ENCODE measurements around the gene GJA3.

The GJA3 gene

DNA sequence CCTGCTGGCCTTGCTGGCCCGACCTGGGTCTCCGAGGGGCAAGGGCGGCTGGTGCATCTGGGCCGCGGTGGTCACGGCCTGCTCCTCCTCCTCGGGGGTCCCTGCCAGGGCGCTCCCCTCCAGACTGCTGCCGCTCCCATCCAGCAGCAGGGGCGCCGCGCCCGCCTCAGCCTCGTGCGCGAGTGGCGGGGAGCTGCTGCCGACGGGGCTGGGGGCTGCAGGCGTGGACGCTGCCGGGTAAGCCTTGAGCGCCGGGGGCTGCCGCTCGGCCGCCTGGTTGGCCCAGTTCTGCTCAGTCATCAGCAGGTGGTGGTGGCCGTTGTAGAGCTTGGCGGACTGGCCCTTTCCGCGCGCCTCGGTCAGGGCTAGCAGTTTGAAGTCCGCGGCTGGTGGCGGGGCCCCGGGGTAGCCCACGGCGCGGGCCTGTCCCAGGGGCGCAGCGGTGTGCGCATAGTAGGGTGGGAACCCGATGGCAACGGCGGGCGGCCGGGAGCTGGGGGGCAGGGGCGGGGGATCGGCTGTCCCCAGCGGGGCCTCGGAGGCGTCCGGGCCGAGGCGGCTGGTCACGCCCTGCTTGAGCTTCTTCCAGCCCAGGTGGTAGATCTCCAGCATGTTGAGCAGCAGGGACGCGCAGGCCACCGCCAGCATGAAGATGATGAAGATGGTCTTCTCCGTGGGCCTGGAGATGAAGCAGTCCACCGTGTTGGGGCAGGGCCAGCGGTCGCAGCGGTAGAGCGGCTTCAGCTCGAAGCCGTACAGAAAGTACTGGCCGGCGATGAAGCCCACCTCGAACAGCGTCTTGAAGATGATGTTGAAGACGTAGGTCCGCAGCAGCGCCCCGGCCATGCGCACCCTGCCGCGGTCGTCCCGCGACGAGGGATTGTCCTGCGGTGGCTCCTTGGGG, 18.6 kb downstream of the GJA3 start:
- Histone ChIP-seq H3K9ac (no peak overlapping the region), H3K27ac (no peak overlapping the region), H3K36me3 (no peaks in the 10 kb centered on the region), H3K27me3 (peaks cover 0 to 8% (median 4%) of the 10 kb centered on the region in 11 experiments; a peak in 10 of 22 replicates), H4K20me1 (0 out of 22 replicates have a peak, but pooled peaks cover 0 to 6% (median 0%) of the 10 kb centered on the region in 11 experiments), H3K4me1 (no peaks in the 10 kb centered on the region), H3K9me3 (replicated peaks in 1 of 11) (no peaks in the 10 kb centered on the region; a peak in 1 of 22 replicates), H3K4me2 (no peak overlapping the region), H3K4me3 (no peak overlapping the region)
- no peak for TF ChIP-seq Cebpa-rat (IDR thresholded peaks at IDR 0.05)

GRCh38 chr13:20141238-20142022, 19.4 kb downstream of the GJA3 start:
- no peak overlapping the region for H3K4me2 ChIP-seq
- no peaks in the 10 kb centered on the region for H3K36me3 ChIP-seq
- peaks cover 7 to 17% (median 12%) of the 10 kb centered on the region in 11 experiments; a peak in 19 of 22 replicates for H3K27me3 ChIP-seq
- H3K9me3 ChIP-seq (replicated peaks in 1 of 11), result no peaks in the 10 kb centered on the region; a peak in 1 of 22 replicates
- H3K4me1 ChIP-seq, result no peaks in the 10 kb centered on the region
- H3K27ac ChIP-seq, result no peak overlapping the region
- 0 out of 22 replicates have a peak, but pooled peaks cover 0 to 5% (median 0%) of the 10 kb centered on the region in 11 experiments for H4K20me1 ChIP-seq
- H3K4me3 ChIP-seq, result no peak overlapping the region
- TF ChIP-seq Cebpa-rat (IDR thresholded peaks at IDR 0.05), result no peak
- no peak overlapping the region for H3K9ac ChIP-seq

DNA sequence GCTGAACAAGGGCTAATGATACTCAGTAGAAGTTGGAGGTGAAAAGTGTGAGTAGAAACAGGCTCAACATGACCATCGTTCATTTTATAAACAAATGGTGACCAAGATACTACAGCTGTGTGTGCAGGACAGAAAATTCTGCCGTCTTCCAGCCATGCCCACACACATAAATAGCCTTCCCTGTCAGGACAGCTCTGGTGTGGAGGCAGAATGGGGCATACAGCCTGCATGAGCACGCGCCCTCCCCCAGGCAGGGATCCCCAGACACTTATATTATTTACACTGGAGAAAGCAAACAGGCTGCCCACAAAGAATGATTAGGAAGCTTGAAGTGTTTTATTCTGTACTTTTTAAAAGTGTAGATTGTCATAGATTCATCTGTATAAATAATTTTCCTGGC, 20.4 kb downstream of the GJA3 start:
- no peak overlapping the region for H3K9ac ChIP-seq
- TF ChIP-seq Cebpa-rat (IDR thresholded peaks at IDR 0.05), result no peak
- H3K4me1 ChIP-seq, result no peaks in the 10 kb centered on the region
- H3K4me2 ChIP-seq, result no peak overlapping the region
- no peaks in the 10 kb centered on the region; a peak in 1 of 22 replicates for H3K9me3 ChIP-seq (replicated peaks in 1 of 11)
- no peak overlapping the region for H3K4me3 ChIP-seq
- H3K27ac ChIP-seq, result no peak overlapping the region
- no peaks in the 10 kb centered on the region for H3K36me3 ChIP-seq
- no peaks in the 10 kb centered on the region for H4K20me1 ChIP-seq
- peaks cover 8 to 19% (median 14%) of the 10 kb centered on the region in 11 experiments; a peak in 19 of 22 replicates for H3K27me3 ChIP-seq

DNA sequence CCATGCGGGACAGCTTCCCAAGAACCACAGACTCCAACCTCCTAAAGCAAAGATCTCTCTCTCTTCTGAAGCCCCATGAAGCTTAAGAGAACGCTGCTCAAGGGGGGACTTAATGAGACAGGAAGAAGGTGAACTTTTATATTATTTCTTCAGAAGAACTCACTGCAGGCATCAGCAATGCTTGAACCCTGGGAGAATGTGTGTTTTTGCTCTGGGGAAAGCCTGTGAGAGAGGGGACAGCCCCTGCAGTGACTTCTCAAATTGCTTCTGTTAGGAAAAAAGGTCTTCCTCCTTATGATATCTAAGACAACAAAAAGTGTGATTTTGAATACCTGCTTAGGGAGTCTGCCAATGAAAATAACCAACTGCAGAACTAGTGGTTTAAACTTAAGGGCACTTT, 23.0 kb downstream of the GJA3 start:
- no peak for TF ChIP-seq Cebpa-rat (IDR thresholded peaks at IDR 0.05)
- peaks cover 8 to 19% (median 14%) of the 10 kb centered on the region in 11 experiments; a peak in 19 of 22 replicates for H3K27me3 ChIP-seq

DNA sequence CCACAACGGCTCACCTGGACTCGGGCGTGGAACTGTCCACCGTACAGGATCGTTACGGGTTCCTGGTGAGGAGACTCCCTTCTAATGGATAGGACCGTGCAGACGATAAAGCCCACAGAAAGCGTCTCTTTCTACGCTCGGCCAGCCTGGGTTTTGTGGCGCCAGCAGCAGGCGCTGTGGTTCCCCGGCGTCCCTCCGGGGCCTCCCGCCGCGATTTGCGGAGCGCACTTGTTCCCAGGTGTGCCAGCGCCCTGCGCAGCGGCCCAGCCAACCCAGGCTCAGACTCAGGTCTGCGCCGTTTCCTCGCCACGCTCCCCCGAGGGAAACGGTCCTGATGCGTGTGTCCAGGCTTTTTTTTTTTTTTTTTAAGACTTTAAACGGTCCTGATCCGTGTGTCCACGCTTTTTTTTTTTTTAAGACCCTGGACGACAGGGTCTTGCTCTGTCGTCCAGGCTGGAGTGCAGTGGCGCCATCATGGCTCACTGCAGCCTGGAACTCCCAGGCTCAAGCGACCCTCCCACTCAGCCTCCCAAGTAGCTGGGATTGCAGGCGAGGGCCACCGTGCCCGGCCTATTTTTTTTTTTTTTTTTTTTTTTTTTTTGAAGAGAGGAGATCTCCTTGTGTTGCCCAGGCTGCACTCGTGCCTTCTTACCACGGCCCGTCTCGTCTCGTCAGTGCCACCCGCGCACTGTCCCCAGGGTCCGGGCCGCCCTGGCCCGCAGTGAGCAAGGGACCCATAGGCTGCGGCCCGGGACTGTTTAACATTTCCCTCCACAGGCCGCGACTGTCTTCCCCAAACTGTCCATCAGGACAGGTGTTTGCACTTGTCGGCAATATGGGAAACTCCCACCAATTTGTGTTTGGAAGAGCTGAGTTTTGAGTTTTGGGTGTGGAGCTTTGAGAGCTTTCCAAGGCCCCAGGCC, 23.8 kb downstream of the GJA3 start:
- Histone ChIP-seq H3K4me1 (no peaks in the 10 kb centered on the region), H3K27me3 (peaks cover 8 to 19% (median 15%) of the 10 kb centered on the region in 11 experiments; a peak in 19 of 22 replicates), H3K27ac (no peak overlapping the region), H3K9ac (no peak overlapping the region), H3K36me3 (no peaks in the 10 kb centered on the region), H3K9me3 (replicated peaks in 1 of 11) (no peaks in the 10 kb centered on the region), H3K4me2 (peak overlapping the region in 9 of 11 experiments; percentile 4 to 53 (median 21); a peak in 11 of 22 replicates), H4K20me1 (no peaks in the 10 kb centered on the region), H3K4me3 (no peak overlapping the region)
- no peak for TF ChIP-seq Cebpa-rat (IDR thresholded peaks at IDR 0.05)

More for the DNA sequence above, 23.0 kb downstream of the GJA3 start:
- Histone ChIP-seq H3K4me1 (no peaks in the 10 kb centered on the region), H3K9ac (no peak overlapping the region), H3K27ac (no peak overlapping the region), H3K4me2 (no peak overlapping the region), H3K4me3 (no peak overlapping the region), H3K9me3 (replicated peaks in 1 of 11) (no peaks in the 10 kb centered on the region; a peak in 1 of 22 replicates), H3K36me3 (no peaks in the 10 kb centered on the region), H4K20me1 (no peaks in the 10 kb centered on the region)

- Histone ChIP-seq H3K9me3 (replicated peaks in 1 of 11) (no peaks in the 10 kb centered on the region), H3K27me3 (peaks cover 17 to 40% (median 34%) of the 10 kb centered on the region in 11 experiments), H3K27ac (no peak overlapping the region), H3K4me1 (no peaks in the 10 kb centered on the region), H3K4me3 (no peak overlapping the region), H3K36me3 (no peaks in the 10 kb centered on the region), H3K4me2 (no peak overlapping the region), H3K9ac (no peak overlapping the region), H4K20me1 (no peaks in the 10 kb centered on the region)
- TF ChIP-seq Cebpa-rat (IDR thresholded peaks at IDR 0.05), result no peak
These were observed 26.1 kb downstream of the GJA3 start for GRCh38 chr13:20134732-20135131.

DNA sequence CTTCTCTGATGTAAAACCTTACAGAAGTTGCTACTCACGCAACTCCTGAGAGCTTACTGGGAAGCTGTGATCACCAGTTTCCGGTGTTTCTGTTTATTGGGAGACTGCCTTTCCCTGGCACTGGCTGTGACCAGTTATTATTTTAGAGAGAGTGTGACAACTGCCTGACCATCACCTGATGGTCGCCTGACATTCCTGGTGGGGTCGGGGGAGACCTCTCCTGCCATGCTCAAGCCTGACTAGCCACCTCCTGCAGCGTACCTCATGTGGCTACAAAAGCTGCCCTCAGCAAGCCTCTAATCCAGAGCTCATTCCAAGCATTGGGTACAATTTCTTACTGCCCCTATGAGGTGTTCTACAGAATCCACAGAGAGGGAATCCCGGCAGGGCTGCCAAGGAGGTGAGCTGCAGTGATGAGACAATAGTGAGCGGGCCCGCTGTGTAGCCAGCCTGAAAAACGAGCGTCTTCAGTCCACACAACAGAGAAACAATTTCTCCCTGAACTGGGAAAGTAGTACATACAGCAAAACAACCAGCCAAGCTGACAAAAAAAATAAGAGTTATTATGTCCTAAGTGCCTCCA, 28.7 kb downstream of the GJA3 start:
- Histone ChIP-seq H3K27ac (no peak overlapping the region), H3K27me3 (peaks cover 42 to 58% (median 53%) of the 10 kb centered on the region in 11 experiments), H3K9ac (no peak overlapping the region), H3K4me1 (peaks cover 9 to 19% (median 15%) of the 10 kb centered on the region in 10 experiments), H3K4me2 (no peak overlapping the region), H4K20me1 (peaks cover 0 to 17% (median 4%) of the 10 kb centered on the region in 11 experiments; a peak in 7 of 22 replicates), H3K4me3 (no peak overlapping the region), H3K9me3 (replicated peaks in 1 of 11) (no peaks in the 10 kb centered on the region; a peak in 1 of 22 replicates), H3K36me3 (no peaks in the 10 kb centered on the region)
- no peak for TF ChIP-seq Cebpa-rat (IDR thresholded peaks at IDR 0.05)

Measured in BLaER1 treated with 17β-estradiol and CSF1 and Interleukin-3, amounts not matched to agents 10 nM and 100 nM (cell line).